GM12872 (cell line): ENCODE data around the gene BTRC.

Source experiments
- TF ChIP-seq, protein P1 (sequence below): IDR thresholded peaks from 3 replicates; pipeline ENCODE4 v1.5.1; 2011; ENCODE audit warnings: low read depth, mild to moderate bottlenecking, low read length, moderate library complexity; ENCODE audit not compliant: insufficient read depth

Gene BTRC

GRCh38 chr10:101468159-101468558 lies 114.2 kb downstream of the BTRC start:
- TF ChIP-seq, protein P1, sequence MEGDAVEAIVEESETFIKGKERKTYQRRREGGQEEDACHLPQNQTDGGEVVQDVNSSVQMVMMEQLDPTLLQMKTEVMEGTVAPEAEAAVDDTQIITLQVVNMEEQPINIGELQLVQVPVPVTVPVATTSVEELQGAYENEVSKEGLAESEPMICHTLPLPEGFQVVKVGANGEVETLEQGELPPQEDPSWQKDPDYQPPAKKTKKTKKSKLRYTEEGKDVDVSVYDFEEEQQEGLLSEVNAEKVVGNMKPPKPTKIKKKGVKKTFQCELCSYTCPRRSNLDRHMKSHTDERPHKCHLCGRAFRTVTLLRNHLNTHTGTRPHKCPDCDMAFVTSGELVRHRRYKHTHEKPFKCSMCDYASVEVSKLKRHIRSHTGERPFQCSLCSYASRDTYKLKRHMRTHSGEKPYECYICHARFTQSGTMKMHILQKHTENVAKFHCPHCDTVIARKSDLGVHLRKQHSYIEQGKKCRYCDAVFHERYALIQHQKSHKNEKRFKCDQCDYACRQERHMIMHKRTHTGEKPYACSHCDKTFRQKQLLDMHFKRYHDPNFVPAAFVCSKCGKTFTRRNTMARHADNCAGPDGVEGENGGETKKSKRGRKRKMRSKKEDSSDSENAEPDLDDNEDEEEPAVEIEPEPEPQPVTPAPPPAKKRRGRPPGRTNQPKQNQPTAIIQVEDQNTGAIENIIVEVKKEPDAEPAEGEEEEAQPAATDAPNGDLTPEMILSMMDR: no peak

DNA sequence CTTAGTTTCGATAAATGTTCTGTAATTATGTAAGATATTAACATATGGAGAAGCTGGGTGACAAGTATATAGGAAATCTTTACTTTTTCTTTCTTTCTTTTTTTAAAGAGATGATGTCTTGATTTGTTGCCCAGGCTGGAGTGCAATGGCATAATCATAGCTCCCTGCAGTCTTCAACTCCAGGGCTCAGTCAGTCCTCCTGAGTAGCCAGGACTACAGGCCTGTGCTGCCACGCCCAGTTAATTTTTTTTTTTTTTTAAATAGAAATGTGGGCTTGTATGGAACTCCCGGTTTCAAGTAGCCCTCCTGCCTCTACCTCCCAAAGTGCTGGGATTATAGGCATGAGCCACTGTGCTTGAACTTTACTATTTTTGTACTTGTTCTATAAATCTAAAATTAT lies 122.4 kb downstream of the BTRC start:
- TF ChIP-seq, protein P1: no peak

DNA sequence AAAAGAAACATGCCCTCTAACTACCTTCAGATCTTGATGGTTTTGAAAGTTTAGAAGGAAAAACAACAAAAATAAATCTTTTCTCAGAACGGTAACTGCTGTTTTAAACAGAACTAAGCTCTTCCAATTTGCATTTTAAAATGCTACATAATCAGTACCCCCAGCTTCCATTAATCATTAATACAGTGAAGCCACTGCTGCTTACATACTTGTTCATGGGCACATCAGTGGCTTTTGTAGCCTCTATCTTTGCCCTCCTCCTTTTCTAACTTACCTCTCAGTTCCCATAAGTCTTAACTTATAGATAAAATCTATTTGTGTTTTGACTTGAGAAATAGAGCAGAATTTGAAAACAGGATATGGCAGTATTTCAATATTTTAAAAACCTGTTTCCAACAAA lies 125.0 kb downstream of the BTRC start:
- TF ChIP-seq, protein P1: no peak

DNA sequence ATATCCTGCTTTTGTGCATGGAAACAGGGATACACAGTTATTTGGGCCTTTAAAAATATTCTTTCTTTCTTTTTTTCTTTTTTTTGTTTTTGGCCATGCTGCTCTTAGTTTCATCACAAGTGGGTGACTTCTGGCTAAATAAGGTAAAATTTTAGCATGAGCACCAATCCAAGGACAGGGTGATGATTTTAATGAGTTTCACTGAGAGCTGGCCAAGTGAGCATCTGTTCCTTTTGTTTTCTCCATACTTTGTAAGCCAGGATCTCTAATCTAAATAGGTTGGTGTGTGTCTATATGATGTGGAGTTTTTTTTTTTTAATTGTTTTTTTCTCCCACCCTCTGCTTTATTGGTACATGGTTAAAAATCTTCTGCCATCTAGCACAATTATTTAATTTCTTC lies 127.3 kb downstream of the BTRC start:
- TF ChIP-seq, protein P1: no peak

DNA sequence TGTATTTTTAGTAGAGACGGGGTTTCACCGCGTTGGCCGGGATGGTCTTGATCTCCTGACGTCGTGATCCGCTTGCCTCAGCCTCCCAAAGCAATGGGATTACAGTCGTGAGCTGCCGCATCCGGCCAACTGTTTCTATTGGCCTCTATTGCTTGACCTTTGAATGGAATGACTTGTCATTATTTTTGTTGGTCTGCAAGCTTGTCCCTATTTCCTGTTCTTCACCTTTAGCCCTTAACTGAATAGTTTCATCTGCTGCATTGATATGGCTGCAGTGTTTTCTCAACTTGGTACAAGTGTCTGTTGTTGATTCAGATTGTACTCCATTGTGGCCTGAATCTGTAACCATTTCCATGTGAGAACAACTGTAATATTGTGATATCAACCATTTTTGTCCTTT lies 128.6 kb downstream of the BTRC start:
- TF ChIP-seq, protein P1: no peak

DNA sequence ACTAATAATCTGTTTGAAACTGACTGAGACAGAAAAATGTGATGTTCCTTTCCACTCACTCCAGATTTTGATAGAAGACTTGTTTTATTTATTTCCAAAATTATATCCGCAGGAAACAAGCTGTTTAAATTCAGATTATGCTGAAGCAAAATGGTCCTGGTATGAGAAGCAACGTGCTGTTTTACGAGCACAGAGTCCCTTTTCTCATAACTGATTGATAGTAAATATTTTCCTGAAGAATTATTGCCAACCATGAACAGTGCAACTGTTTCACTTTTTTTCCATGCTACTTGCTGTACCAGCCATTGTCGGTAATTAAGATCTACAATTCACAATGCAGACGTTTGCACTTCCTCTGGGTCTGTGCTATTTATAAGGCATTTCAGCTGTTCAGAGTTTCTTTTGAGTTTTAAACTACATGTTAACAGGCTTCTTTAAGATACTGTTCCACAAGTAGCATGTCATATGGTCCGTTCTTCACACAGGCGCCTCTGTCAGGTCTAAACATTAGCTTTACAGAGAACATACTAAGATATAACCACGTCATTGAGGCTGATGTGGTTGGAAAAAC lies 130.3 kb downstream of the BTRC start:
- TF ChIP-seq, protein P1: no peak

GRCh38 chr10:101485207-101485606 lies 131.2 kb downstream of the BTRC start:
- TF ChIP-seq, protein P1: no peak
